Stomach (tissue), 9 donors: ENCODE results near the gene BTF3. TPM values are rescaled to one million over a fixed set of nuclear protein-coding genes. Genes with fewer than 3 reads are reported as not detected.

Experiments
- DNase-seq, 2 donors: peaks; one replicate each; pipeline versions ENCODE4 v3.0.0 to v3.0.0-alpha.2; 2013 to 2019
- H3K27ac ChIP-seq, 5 donors: fragments of 200-600 bp in 4 of 5; sonication (generic) in 4 of 5; one replicate each; pipeline ENCODE4 v1.5.1; 2013 to 2019; ENCODE audit warnings: mild to moderate bottlenecking in 1 of 5, moderate library complexity in 1 of 5
- H3K27me3 ChIP-seq, 3 donors: fragments of 200-600 bp; sonication (generic); one replicate each; pipeline ENCODE4 v1.5.1; 2017 to 2019; ENCODE audit warnings: mixed run types in 1 of 3
- H3K36me3 ChIP-seq, 4 donors: fragments of 200-600 bp; sonication (generic); 1 replicate in 3 of 4; 2 replicates in 1 of 4; pipeline ENCODE4 v1.5.1; 2016 to 2019
- H3K4me1 ChIP-seq, 4 donors: fragments of 200-600 bp; sonication (generic); one replicate each; pipeline ENCODE4 v1.5.1; 2016 to 2019
- H3K4me3 ChIP-seq, 4 donors: fragments of 200-600 bp; sonication (generic) in 3 of 4; one replicate each; pipeline ENCODE4 v1.5.1; 2016 to 2019; ENCODE audit warnings: mild to moderate bottlenecking in 1 of 4
- H3K9me3 ChIP-seq, 4 donors: fragments of 200-600 bp; sonication (generic); one replicate each; pipeline ENCODE4 v1.5.1; 2016 to 2019
- EP300 ChIP-seq: sonication (generic); formaldehyde crosslinking; IDR thresholded peaks from one replicate; pipeline ENCODE4 v1.6.1; 2017; ENCODE audit warnings: antibody characterized with exemption
- POLR2A ChIP-seq, 4 donors: fragments of 450-650 bp; IDR thresholded peaks; one replicate each; pipeline ENCODE4 v1.6.1; 2016; ENCODE audit warnings: antibody characterized with exemption in 4 of 4, control low read depth in 2 of 4, mild to moderate bottlenecking in 1 of 4, moderate library complexity in 1 of 4
- POLR2AphosphoS5 ChIP-seq, 3 donors: sonication (generic); formaldehyde crosslinking; IDR thresholded peaks; one replicate each; pipeline ENCODE4 v1.6.1; 2016; ENCODE audit warnings: antibody characterized with exemption in 3 of 3
- WGBS, 5 donors: extraction: QIAGEN DNeasy Blood & Tissue Kit in 3 of 5; methylation state at CpG; one replicate each; pipeline versions ENCODE4 v1.1.5 to v1.1.7; 2013 to 2018; 5-methylcytosine and 5-hydroxymethylcytosine counted together
- intact Hi-C: fragments of 100-400 bp; cut with DNase I; formaldehyde crosslinking; loops from one replicate; pipeline ENCODE4 v1.15.1; 2023; ENCODE audit warnings: low total_unique reads
- polyA plus RNA-seq, 3 donors: library from polyadenylated mRNA; stranded (reverse); fragments of 200-250 nt; gene quantifications; one replicate each; pipeline ENCODE4 v1.2.3, GENCODE V29; 2013
- total RNA-seq, 5 donors: library from RNA; depleted of rRNA; stranded (reverse); fragments of >200 nt; gene quantifications; one replicate each; pipeline versions ENCODE4 v1.1.0 to v1.2.3, GENCODE V29; 2014 to 2016
- TF ChIP-seq, protein P1 (sequence below), 7 experiments: fragments of 450-650 bp in 4 of 7; fragments of 200-600 bp in 3 of 7; sonication (generic) in 3 of 7; IDR thresholded peaks; one replicate each; pipeline ENCODE4 v1.5.1; 2016 to 2019; ENCODE audit warnings: antibody characterized with exemption in 7 of 7, control low read depth in 2 of 7, mild to moderate bottlenecking in 1 of 7
- donor health status: healthy with polysubstance abuse.
- donor health status: Bipolar disorder and iron deficiency.
- donor health status: healthy.

The BTF3 gene
- total and polyA plus RNA-seq, 8 donors: 154 to 1,046 (median 421) TPM

DNA sequence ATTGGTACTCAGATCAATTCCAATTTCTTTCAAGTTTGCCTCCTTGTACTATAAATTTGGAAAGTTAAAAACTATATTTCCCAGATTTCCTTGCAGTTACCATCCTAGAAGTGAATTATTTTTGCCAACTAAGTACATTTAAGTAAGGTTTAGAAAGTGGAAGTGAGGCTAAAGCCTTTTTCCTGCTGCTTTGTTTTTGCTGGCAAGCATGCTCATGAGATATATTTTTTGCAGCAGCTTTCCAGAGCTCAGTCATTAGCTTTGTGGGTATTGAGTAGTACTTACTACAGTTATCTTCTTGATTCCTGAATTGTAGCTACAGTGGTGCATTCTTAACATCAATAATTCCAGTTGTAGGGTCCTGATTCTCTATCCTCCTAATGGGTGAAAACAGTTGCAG, 3.5 kb upstream of the BTF3 start:
- H3K27ac ChIP-seq: no peak overlapping the region
- intact Hi-C loops: no loop called here
- no peaks in the 10 kb centered on the region for H3K27me3 ChIP-seq
- H3K4me1 ChIP-seq: peaks cover 12 to 31% (median 23%) of the 10 kb centered on the region in 4 donors
- no peaks in the 10 kb centered on the region for H3K36me3 ChIP-seq
- no peak for TF ChIP-seq POLR2AphosphoS5 (IDR thresholded peaks at IDR 0.05)
- no peak for TF ChIP-seq POLR2A (IDR thresholded peaks at IDR 0.05)
- no peak for TF ChIP-seq EP300
- TF ChIP-seq, protein P1, sequence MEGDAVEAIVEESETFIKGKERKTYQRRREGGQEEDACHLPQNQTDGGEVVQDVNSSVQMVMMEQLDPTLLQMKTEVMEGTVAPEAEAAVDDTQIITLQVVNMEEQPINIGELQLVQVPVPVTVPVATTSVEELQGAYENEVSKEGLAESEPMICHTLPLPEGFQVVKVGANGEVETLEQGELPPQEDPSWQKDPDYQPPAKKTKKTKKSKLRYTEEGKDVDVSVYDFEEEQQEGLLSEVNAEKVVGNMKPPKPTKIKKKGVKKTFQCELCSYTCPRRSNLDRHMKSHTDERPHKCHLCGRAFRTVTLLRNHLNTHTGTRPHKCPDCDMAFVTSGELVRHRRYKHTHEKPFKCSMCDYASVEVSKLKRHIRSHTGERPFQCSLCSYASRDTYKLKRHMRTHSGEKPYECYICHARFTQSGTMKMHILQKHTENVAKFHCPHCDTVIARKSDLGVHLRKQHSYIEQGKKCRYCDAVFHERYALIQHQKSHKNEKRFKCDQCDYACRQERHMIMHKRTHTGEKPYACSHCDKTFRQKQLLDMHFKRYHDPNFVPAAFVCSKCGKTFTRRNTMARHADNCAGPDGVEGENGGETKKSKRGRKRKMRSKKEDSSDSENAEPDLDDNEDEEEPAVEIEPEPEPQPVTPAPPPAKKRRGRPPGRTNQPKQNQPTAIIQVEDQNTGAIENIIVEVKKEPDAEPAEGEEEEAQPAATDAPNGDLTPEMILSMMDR (IDR thresholded peaks at IDR 0.05): no peak
- no peaks in the 10 kb centered on the region for H3K9me3 ChIP-seq
- H3K4me3 ChIP-seq: no peak overlapping the region
- DNase-seq: no peak

DNA sequence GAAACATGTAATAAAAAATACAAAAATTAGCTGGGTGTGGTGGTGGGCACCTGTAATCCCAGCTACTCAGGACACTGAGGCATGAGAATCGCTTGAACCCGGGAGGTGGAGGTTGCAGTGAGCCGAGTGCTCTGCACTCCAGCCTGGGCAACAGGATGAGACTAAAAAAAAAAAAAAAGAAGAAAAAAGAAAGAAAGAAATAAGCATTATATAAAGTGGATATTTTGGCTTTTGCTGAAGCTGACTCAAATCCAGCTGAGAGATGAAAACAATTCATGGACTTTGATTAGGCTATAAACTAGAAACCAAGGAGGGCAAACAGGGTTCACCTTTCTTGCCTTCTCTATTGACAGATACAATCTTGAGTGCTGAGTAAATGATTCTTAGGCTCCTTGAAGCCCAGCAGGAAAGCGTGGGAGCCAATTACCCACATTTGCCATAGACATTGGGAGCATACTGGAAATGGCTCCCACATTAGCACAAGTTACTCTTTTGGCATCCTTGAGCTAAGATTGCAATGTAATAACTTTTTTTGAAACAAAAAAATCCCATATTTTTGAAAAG, 2.4 kb upstream of the BTF3 start:
- H3K36me3 ChIP-seq: peaks cover 0 to 7% (median 3%) of the 10 kb centered on the region in 4 donors
- H3K27ac ChIP-seq: no peak overlapping the region
- H3K9me3 ChIP-seq: no peaks in the 10 kb centered on the region
- no peak overlapping the region for H3K4me3 ChIP-seq
- no peaks in the 10 kb centered on the region for H3K27me3 ChIP-seq
- H3K4me1 ChIP-seq: peaks cover 20 to 43% (median 34%) of the 10 kb centered on the region in 4 donors
- 68 to 81% (median 80%) methylated on average over 4 of the region's 4 CpGs for WGBS, 5 donors
- TF ChIP-seq, protein P1 (IDR thresholded peaks at IDR 0.05): no peak
- TF ChIP-seq POLR2AphosphoS5 (IDR thresholded peaks at IDR 0.05): no peak
- no peak for TF ChIP-seq EP300
- no peak for TF ChIP-seq POLR2A (IDR thresholded peaks at IDR 0.05)
- peak in 1 of 2 donors; percentile 50 for DNase-seq
- intact Hi-C loops: no loop called here

DNA sequence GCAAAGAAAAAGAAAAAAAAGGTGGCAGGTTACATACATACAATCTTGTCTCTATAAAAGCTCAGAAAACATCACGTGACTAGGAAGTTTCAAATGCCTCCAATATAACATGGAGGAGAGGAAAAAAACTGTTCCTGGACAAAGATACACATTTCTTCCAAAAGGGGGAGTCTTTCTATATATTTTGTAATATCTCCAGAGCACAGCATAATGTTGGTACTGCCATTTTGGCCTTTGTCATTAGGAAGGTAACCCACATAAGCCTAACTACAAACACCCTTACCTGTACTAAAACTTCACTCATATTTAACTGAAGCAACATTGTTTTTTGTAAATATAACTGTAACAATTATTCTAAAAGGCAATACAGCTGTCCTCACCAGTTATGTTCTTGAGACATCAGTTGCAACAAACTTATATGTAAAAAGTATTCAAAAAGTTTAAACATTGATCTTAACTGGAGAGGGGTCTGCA, 1.2 kb upstream of the BTF3 start:
- Histone ChIP-seq H3K9me3 (no peaks in the 10 kb centered on the region), H3K27ac (peak overlapping the region in 2 of 5 donors; percentile 94 to 98), H3K36me3 (peaks cover 0 to 17% (median 13%) of the 10 kb centered on the region in 4 donors), H3K4me3 (no peak overlapping the region), H3K4me1 (peaks cover 27 to 54% (median 39%) of the 10 kb centered on the region in 4 donors), H3K27me3 (no peaks in the 10 kb centered on the region)
- WGBS, 5 donors: 44 to 76% (median 59%) methylated on average over 1 of the region's 1 CpG
- TF ChIP-seq, protein P1 (IDR thresholded peaks at IDR 0.05): no peak
- TF ChIP-seq POLR2AphosphoS5 (IDR thresholded peaks at IDR 0.05): no peak
- TF ChIP-seq EP300: no peak
- no peak for TF ChIP-seq POLR2A (IDR thresholded peaks at IDR 0.05)
- intact Hi-C loops: no loop called here
- peak in 1 of 2 donors; percentile 67 for DNase-seq

DNA sequence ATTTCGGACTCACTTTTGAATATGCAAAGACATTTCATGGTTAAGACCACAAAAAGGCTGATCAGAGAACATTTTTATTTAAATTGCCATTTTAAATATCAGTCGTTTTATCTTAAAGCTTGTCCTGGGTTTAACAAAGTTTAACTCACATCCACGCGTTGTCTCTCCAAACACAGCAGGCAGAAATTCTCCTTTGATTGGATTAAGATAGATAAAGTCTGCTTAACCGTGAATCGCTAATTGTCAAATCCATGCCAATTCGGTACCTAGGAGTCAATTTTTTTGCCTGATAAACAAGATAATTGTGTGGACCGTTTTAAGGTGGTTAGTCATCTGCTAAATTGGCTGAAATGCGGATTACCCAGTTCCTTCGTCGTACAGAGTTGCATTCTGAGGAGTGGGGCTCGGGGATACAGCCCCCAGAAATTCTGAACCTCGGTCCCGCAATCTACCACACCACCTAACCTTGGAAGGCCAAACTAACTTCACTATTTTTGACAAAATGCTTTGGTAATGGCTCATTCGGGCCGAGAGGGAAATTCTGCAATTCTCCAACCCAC, 665 bp upstream of the BTF3 start:
- intact Hi-C loops: no loop called here
- H3K4me1 ChIP-seq: peaks cover 27 to 60% (median 42%) of the 10 kb centered on the region in 4 donors

More for the DNA sequence above, 665 bp upstream of the BTF3 start:
- no peaks in the 10 kb centered on the region for H3K27me3 ChIP-seq
- H3K4me3 ChIP-seq: peak overlapping the region; percentile 77 to 95 (median 93)
- DNase-seq: no peak
- no peak for TF ChIP-seq EP300
- no peak for TF ChIP-seq POLR2A (IDR thresholded peaks at IDR 0.05)
- TF ChIP-seq, protein P1 (IDR thresholded peaks at IDR 0.05): no peak
- no peak for TF ChIP-seq POLR2AphosphoS5 (IDR thresholded peaks at IDR 0.05)
- peaks cover 5 to 22% (median 19%) of the 10 kb centered on the region in 4 donors for H3K36me3 ChIP-seq
- peak overlapping the region; percentile 92 to 98 (median 94) for H3K27ac ChIP-seq
- WGBS, 5 donors: 32 to 47% (median 44%) methylated on average over 16 of the region's 16 CpGs
- H3K9me3 ChIP-seq: no peaks in the 10 kb centered on the region
